A673 (cell line): Measurements from ENCODE around the gene CERKL. TPM values are rescaled to one million over a fixed set of nuclear protein-coding genes. Genes with fewer than 3 reads are reported as not detected.
A peak's percentile ranks its signal among the peaks of the same experiment; 100 is the strongest.
"Not testable (repeated sequence)": the region's sequence is repeated elsewhere in the genome, so short reads cannot be mapped to it uniquely, and the experiment has no call there.

ENCODE experiments used
- Bru-seq: library from RNA; stranded (reverse); fragments of 400-500 nt; gene quantifications from one replicate; lab custom pipeline; 2021; lab: Mats Ljungman, UMichigan
- BruChase-seq, 2 experiments: library from RNA; stranded (reverse); fragments of 400-500 nt; gene quantifications; one replicate each; lab custom pipeline; 2021; lab: Mats Ljungman, UMichigan
- BruUV-seq: library from RNA; stranded (reverse); fragments of 400-500 nt; replicated peaks from 2 replicates; lab custom pipeline; 2021; lab: Mats Ljungman, UMichigan
- CTCF ChIA-PET: fragments of 300-600 bp; sonication (Branson Sonifier 250); formaldehyde crosslinking; loops from one replicate; lab custom pipeline; 2022; ENCODE audit warnings: antibody characterized with exemption; lab: Charles Lee
- POLR2A ChIA-PET: fragments of 300-600 bp; sonication (Branson Sonifier 250); formaldehyde crosslinking; loops from one replicate; lab custom pipeline; 2022; ENCODE audit warnings: antibody characterized with exemption; ENCODE audit not compliant: low non-redundant PET; lab: Charles Lee
- DNase-seq: peaks from one replicate; pipeline ENCODE4 v3.0.0-alpha.2; 2015; ENCODE audit warnings: low spot score
- H3K27ac ChIP-seq: fragments of 200-600 bp; sonication (generic); 2 replicates; pipeline ENCODE4 v1.5.1; 2016; ENCODE audit warnings: mixed run types, low read depth, mild to moderate bottlenecking, mixed read lengths, antibody characterized with exemption, low read length; ENCODE audit not compliant: poor library complexity, severe bottlenecking
- H3K27me3 ChIP-seq: fragments of 200-600 bp; sonication (generic); replicated peaks from 2 replicates; pipeline ENCODE4 v1.6.1; 2017; ENCODE audit warnings: mixed run types, low read depth, mild to moderate bottlenecking, mixed read lengths, antibody characterized with exemption, low read length; ENCODE audit not compliant: insufficient read depth, poor library complexity
- H3K36me3 ChIP-seq: fragments of 200-600 bp; sonication (generic); 2 replicates; pipeline ENCODE4 v1.6.1; 2016; ENCODE audit warnings: mixed run types, mild to moderate bottlenecking, mixed read lengths, antibody characterized with exemption, low read length; ENCODE audit not compliant: insufficient read depth, poor library complexity, severe bottlenecking
- H3K4me1 ChIP-seq: fragments of 200-600 bp; sonication (generic); 2 replicates; pipeline ENCODE4 v1.6.1; 2017; ENCODE audit warnings: mixed run types, mild to moderate bottlenecking, mixed read lengths, antibody characterized with exemption, low read length; ENCODE audit not compliant: insufficient read depth, poor library complexity, severe bottlenecking
- H3K4me3 ChIP-seq: fragments of 200-600 bp; sonication (generic); 2 replicates; pipeline ENCODE4 v1.5.1; 2016; ENCODE audit warnings: low read depth, mixed run types, mild to moderate bottlenecking, mixed read lengths, low read length; ENCODE audit not compliant: poor library complexity, severe bottlenecking
- H3K9me3 ChIP-seq: fragments of 200-600 bp; sonication (generic); 2 replicates; pipeline ENCODE4 v1.6.1; 2016; ENCODE audit warnings: mixed run types, low read depth, mild to moderate bottlenecking, mixed read lengths, antibody characterized with exemption, low read length; ENCODE audit not compliant: poor library complexity, severe bottlenecking
- EZH2 ChIP-seq: fragments of 200-600 bp; sonication (generic); IDR thresholded peaks from 2 replicates; pipeline ENCODE4 v1.6.1; 2017; ENCODE audit warnings: borderline replicate concordance, low read depth, mild to moderate bottlenecking, mixed read lengths, antibody characterized with exemption, low read length; ENCODE audit not compliant: poor library complexity, severe bottlenecking
- intact Hi-C: fragments of 100-400 bp; cut with micrococcal nuclease; formaldehyde crosslinking; loops from one replicate; pipeline ENCODE4 v1.10.0; 2022; ENCODE audit not compliant: unreplicated experiment
- long read RNA-seq: library from polyadenylated mRNA; stranded (forward); transcript quantifications from one replicate; pipeline ENCODE4 v2.0.0, GENCODE V29; 2022
- total RNA-seq: library from RNA; stranded (reverse); gene quantifications from 2 replicates; pipeline ENCODE4 v1.2.3, GENCODE V29; 2021
- TF ChIP-seq, protein P1 (sequence below): fragments of 300-800, 200-600 bp; sonication (generic); conservative IDR thresholded peaks from 2 replicates; pipeline ENCODE4 v1.5.1; 2017; ENCODE audit warnings: low read depth, mild to moderate bottlenecking, antibody characterized with exemption, low read length, moderate library complexity, mixed read lengths

CERKL gene, protein sequence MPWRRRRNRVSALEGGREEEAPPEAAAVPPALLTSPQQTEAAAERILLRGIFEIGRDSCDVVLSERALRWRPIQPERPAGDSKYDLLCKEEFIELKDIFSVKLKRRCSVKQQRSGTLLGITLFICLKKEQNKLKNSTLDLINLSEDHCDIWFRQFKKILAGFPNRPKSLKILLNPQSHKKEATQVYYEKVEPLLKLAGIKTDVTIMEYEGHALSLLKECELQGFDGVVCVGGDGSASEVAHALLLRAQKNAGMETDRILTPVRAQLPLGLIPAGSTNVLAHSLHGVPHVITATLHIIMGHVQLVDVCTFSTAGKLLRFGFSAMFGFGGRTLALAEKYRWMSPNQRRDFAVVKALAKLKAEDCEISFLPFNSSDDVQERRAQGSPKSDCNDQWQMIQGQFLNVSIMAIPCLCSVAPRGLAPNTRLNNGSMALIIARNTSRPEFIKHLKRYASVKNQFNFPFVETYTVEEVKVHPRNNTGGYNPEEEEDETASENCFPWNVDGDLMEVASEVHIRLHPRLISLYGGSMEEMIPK
- total RNA-seq (0.72 and 0.75 TPM in 2 replicates), Bru-seq, nascent RNA (percentile 31 among the genes with signal in this experiment), BruChase-seq, experiment 1, labeled RNA remaining after a 2-hour chase (percentile 19 among the genes with signal in this experiment), BruChase-seq, experiment 2, labeled RNA remaining after a 6-hour chase (percentile 23 among the genes with signal in this experiment)
- long read RNA-seq, partial matches to known transcripts: 0 of 1 reads
- long read RNA-seq, other reads (novel, unspliced or antisense): 1 of 1 reads

DNA sequence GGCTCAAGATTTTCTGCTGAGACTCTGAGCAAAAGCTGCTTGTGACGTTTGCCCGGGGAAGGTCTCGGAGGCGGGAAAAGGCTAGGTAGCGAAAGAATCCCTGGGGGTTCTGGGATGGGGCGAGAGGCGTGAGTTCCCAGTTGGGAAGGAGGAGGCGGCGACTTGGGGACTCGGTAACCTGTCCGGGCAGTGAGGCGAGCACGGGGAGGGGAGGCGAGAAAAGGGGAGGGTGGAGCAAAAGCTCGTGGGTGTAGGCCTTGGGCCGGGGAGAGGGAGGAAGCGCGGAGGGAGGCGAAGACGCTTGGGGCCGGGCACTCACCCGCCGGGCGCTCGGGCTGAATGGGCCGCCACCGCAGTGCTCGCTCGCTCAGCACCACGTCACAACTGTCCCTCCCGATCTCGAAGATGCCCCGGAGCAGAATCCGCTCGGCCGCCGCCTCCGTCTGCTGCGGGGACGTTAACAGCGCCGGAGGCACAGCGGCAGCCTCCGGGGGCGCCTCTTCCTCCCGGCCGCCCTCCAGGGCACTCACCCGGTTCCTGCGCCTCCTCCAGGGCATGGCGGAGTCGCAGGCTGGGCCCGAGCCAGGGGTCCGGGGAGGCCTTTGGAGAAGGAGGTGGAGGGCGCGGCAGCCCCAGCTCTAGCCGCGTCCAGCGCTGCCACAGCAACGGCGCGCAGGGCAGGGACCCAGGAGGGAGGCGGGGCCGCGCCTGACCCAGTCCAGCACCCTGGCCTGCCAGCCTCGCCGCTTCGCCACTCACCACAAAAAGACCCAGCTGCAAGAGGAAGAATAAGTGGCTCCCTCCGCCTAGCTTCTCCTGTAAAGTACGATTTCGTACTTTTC, at the start of gene CERKL:
CERKL (minus strand) TSS at position 656 of the 842 bp plus-strand sequence; CDS start at position 557, 99 bp downstream.
- no peak for DNase-seq
- no peak for TF ChIP-seq EZH2
- TF ChIP-seq, protein P1, sequence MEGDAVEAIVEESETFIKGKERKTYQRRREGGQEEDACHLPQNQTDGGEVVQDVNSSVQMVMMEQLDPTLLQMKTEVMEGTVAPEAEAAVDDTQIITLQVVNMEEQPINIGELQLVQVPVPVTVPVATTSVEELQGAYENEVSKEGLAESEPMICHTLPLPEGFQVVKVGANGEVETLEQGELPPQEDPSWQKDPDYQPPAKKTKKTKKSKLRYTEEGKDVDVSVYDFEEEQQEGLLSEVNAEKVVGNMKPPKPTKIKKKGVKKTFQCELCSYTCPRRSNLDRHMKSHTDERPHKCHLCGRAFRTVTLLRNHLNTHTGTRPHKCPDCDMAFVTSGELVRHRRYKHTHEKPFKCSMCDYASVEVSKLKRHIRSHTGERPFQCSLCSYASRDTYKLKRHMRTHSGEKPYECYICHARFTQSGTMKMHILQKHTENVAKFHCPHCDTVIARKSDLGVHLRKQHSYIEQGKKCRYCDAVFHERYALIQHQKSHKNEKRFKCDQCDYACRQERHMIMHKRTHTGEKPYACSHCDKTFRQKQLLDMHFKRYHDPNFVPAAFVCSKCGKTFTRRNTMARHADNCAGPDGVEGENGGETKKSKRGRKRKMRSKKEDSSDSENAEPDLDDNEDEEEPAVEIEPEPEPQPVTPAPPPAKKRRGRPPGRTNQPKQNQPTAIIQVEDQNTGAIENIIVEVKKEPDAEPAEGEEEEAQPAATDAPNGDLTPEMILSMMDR: no peak
- CTCF ChIA-PET: no interaction called here
- intact Hi-C loops: no loop called here
- POLR2A ChIA-PET: no interaction called here
- H3K27ac ChIP-seq: no peak within 1 kb of the TSS
- no peaks in the 10 kb centered on the region for H3K4me1 ChIP-seq
- H3K9me3 ChIP-seq: no peaks in the 10 kb centered on the region
- no TSS peak for BruUV-seq
- H3K4me3 ChIP-seq: no peak within 1 kb of the TSS
- no peaks in the 10 kb centered on the region for H3K27me3 ChIP-seq
- H3K36me3 ChIP-seq: no peaks in the 10 kb centered on the region

DNA sequence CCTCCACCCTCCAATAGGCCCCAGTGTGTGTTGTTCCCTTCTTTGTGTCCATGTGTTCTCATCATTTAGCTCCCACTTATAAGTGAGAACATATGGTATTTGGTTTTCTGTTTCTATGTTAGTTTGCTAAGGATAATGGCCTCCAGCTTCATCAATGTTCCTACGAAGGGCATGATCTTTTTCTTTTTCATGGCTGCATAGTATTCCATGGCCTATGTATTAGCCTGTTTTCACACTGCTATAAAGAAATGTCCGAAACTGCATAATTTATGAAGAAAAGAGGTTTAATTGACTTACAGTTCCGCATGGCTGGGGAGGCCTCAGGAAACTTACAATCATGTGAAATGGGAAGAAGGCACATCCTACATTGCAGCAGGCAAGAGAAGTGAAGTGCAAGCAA, 45.6 kb upstream of the CERKL start:
- BruUV-seq, DNase-seq, H3K9me3 ChIP-seq, POLR2A ChIA-PET, CTCF ChIA-PET, H3K27me3 ChIP-seq, H3K27ac ChIP-seq, H3K4me1 ChIP-seq, H3K36me3 ChIP-seq, intact Hi-C loops, H3K4me3 ChIP-seq: not testable (repeated sequence)

DNA sequence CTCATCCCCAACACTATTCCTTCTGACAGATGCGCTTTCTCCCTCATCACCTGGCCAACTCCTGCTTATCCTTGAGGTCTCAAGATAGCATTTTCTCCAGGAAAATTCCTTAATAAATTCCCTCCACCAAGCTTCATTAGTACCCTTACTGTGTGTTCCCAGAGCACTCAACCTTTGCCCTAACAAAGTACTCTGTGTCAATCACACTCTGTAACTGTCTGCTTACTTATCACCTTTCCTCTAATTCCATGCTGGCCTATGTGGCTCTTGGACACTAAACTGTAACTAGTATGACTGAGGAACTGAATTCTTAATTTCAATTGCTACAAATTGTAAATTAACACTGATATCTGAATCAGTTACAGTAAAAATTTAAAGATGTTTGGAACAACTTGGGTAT, 41.3 kb upstream of the CERKL start:
- H3K27ac ChIP-seq: no peak overlapping the region
- intact Hi-C loops: no loop called here
- no peak for DNase-seq
- TF ChIP-seq, protein P1: no peak
- TF ChIP-seq EZH2: no peak
- POLR2A ChIA-PET: no interaction called here
- no peaks in the 10 kb centered on the region for H3K4me1 ChIP-seq
- no peak overlapping the region for H3K4me3 ChIP-seq
- H3K27me3 ChIP-seq: no peaks in the 10 kb centered on the region
- H3K9me3 ChIP-seq: no peaks in the 10 kb centered on the region
- no TSS peak for BruUV-seq
- CTCF ChIA-PET: no interaction called here
- no peaks in the 10 kb centered on the region for H3K36me3 ChIP-seq
